ENCODE data around the gene WASF3.
"Not testable (repeated sequence)": the region's sequence is repeated elsewhere in the genome, so short reads cannot be mapped to it uniquely, and the experiment has no call there.

The WASF3 gene

GRCh38 chr13:26590951-26591350, 33.5 kb downstream of the WASF3 start:
- no peak for DNase-seq

DNA sequence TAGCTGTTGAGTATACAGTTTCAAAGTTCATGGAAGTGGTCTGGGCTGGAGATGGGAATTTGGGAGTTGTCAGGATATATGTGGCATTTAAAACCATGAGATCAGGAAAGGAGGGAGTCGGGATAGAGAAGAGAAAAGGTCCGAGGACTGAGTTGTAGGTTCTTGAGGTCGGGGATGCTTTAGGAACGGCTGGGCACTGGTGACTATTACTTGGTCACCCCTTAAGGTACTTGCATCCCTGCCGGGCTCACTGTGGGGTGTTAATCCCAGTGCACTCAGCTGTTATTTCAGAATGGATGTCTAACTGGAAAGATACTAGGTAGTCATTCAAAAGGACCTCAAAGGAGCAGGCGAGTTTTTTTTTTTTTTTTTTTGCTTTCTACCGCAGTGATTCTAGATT, 34.2 kb downstream of the WASF3 start:
- DNase-seq, result no peak

- no peak for DNase-seq
Observed at GRCh38 chr13:26593661-26594060, 36.2 kb downstream of the WASF3 start.

DNA sequence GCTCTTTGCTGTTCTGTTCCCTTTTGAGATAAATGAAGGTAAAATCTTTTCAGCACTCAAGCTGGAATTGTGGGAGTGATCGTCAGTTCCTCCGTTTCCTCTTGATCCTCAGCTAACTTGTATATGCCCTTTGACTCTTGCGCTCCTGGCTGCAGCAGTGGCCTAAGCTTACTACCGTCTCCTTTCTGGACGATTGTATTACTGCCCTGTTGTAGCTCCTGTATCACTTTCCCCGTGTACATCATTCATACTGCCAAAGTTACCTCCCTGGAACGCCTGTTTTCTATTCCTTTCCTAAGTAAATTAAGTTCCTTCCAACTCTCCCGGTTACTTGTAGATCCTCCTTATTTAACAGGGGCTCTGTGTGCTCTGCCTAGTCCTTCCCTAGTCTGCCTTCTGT, 36.9 kb downstream of the WASF3 start:
- no peak for DNase-seq

- no peak for DNase-seq
Observed at GRCh38 chr13:26596458-26596857, 39.0 kb downstream of the WASF3 start.

DNA sequence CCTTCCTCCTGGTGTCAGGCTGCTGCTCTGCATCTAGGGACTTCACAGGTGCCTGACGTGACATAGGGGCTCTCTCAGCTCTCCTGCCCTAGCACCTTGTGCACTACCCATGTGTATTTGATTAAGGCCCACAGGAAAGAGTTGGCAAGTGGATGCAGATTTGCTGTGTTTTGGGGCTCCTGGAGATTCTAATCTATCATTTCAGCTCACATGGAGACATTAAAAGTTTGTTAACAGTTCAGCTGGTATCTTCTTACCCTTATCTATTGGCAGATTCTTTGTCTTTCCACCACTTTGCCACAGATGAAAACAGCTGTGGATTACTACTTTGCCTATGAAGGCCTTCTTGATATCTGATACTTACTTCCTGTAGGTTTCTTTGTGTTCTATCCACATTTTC, 41.9 kb downstream of the WASF3 start:
- no peak for DNase-seq

DNA sequence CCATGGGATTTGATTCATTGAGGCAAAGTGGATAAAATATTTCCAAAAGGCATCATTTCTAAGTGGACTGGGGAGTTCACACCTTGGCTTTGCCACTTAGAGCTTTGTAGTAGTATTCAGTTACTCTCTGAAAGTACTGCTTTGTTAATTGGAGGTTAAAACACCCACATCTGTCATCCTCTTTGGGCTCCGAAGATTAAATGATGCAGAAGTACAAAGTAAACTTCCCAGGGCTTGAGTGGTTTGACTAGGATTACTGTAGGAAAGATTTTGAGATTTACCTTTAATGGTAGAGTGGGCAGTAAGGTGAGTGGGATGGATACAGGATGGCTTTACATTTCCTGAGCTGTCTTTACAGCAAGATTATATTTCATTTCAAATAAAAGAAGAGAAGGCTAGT, 42.4 kb downstream of the WASF3 start:
- DNase-seq, result no peak

- no peak for DNase-seq
Observed at GRCh38 chr13:26600343-26600742, 42.9 kb downstream of the WASF3 start.

GRCh38 chr13:26601669-26602068, 44.2 kb downstream of the WASF3 start:
- no peak for DNase-seq

DNA sequence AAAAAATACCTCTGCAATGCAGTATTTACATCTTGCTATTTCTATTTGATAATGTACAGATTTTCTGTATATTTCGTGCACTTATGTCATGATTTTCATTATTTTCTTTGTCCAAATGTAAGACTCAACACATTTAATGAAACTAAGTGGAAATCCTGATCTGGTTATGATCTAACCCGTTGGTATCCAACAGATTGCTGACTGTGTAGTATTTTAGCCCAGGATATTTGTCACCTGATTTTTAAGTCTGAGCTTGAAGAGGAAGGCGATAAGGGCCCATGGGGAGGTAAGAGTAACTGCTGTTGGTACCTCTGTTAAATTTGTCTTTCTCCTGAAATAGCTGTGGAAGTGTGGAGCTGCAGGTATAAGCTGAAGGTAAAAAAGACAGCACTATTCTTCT, 45.3 kb downstream of the WASF3 start:
- no peak for DNase-seq

DNA sequence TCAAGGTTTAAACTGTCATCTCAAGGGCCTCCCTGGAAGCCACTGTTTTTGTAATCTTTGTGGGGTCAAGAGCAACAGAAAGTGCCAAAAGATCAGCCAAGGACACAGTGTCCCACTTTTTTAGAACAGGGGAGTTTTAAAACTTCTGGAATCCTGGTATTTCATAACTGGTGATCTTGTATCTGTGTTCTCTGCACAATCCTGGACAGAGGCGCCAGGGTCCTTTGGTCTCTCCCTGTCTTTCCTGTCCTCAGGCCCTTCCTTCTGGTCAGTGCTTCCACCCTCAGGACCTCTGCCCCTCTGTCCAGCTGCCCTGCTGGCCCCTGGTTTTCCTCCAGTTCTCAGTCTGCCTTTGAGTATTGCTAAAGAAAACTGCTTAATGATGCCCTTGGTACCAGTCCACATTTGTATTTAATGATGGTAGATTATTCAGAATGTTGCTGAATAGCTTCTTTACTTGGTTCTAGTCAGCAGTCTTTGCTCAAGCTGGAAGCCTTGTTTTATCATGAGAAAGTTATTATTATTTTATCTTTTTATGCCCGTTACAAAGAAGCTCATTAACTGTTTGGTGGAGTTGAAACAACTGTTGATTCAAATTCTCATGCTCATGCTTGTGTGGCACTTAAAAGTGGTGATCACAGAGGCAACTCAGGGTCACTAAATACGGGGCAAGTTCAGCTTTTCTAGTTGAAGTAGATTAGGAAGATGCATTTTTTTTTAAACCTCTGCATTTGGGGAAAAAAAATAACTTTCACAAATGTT, 47.5 kb downstream of the WASF3 start:
- no peak for DNase-seq

DNA sequence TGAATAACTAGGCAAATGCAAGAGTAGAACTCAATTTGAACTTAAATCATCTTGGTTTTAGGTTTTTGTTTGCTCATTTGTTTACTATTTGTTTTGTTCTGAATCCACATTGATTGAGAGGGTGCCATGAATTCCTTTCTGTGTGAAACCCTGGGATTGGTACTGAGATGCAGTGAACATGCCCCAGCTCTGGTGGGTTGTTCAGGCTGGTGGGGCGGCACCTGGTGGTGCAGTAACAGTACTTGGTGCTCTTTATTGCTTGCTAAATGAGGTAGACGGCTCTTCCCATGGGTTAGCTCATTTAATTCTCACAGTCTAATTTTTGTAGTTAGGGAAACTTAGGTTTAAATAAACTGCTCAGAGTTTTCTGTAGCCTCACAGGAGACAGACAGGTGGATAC, 48.4 kb downstream of the WASF3 start:
- no peak for DNase-seq

DNA sequence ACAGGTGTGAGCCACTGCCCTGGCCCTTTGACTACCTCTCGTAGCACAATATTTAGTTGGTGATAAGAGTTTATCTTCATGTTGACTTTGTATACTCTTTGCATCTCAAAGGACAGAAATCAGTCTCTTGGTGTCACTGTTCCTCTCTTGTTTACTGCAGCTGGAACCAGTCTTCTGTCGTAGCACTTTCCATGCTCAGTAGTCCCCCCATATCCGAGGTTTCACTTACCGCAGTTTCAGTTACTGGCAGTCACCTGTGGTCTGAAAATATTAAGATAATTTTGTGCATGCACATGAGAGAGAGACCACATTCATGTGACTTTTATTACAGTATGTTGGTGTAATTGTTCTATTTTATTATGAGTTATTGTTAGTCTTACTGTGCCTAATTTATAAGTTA, 49.1 kb downstream of the WASF3 start:
- DNase-seq, result no peak

DNA sequence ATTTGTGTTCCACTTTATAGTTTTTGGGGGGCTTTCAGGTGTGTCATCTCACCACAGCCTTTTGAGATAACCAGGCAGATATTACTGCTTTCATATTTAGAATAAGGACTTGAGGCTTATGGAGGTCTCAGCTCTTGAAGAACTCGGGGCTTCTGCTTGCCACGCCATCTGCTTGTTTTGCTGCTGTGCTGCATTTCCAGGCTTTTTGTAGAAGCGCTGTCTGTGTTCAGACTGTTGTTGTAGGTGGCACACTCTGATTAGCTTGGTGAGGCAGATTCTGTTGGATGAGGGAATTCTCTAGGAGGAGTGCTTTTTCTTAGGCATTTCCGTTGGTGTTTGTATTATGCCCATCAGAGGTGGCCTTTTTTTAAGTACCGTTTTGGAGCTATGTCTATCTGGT, 57.2 kb downstream of the WASF3 start:
- no peak for DNase-seq

DNA sequence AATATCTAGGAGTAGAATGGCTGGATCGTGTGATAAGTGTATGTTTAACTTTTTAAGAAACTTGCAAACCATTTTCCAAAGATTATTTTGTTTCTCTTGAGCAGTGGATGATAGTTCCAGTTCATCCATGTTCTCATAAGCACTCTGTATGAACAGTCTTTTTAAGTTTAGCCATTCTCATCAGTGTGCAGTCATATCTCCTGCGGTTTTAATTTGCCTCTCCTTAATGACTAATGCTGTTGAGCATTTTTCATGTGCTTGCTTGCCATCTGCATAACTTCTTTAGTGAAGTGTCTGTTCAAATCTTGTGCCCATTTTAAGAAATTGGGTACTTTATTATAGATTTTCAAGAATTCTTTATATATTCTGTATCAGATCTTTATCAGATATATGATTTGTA, 58.6 kb downstream of the WASF3 start:
- DNase-seq, result no peak

- DNase-seq, result no peak
Observed at GRCh38 chr13:26618726-26619125, 61.2 kb downstream of the WASF3 start.

DNA sequence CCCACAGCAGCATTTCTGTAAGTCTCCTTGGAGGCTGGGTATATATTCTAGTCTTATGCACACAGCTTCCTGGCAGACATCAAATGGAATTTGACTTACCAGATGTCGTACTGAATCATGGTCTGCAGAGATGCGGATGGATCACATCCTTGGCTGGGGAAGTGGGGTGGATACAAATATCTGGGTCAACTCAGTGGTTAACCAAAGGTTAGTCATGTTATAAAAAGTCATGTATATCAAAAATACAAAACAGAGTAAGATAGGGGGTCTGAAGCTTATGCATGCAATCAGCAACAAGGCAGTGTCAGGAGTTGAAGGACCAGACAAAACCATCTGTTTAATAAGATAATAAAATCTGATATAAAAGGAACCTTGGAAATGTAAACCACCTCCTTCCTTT, 61.9 kb downstream of the WASF3 start:
- no peak for DNase-seq

GRCh38 chr13:26621731-26622401, 64.4 kb downstream of the WASF3 start:
- DNase-seq, result no peak

- no peak for DNase-seq
Observed at GRCh38 chr13:26623125-26623524, 65.6 kb downstream of the WASF3 start.

DNA sequence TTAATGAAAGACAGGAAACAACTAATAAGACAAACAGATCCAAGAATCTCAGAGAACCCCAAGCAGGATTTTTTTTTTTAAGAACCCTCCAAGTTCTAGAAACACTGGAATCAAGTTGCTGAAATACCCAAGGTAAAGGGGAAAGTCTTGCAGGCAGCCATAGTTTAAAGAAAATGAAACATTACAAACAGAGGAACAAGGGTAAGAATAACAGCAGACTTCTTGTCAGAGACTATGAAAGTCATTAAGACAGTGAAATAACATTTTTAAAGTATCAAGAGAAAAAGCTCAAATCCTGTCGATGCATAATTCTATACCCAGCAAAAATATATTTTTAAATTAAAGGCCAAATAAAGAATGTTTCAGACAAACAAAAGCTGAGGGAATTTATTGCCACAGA, 67.1 kb downstream of the WASF3 start:
- no peak for DNase-seq

DNA sequence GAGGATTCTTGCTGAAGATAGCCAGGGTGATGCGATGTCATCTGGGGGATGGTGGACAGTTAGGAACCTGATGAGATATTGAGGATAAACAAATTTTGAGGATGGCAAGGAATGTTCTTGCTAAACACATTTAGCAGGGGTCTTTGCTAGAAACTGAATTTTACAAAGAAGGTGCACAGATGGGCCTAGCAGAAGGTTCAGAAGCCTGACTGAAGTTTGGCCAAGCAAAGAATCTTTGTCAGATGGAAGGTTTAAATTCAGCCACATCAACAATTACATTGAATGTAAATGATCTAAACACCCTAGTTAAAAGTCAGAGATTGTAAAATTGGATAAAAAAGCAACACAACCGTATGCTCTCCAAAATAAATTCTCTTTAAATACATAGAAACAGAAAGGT, 68.8 kb downstream of the WASF3 start:
- no peak for DNase-seq

DNA sequence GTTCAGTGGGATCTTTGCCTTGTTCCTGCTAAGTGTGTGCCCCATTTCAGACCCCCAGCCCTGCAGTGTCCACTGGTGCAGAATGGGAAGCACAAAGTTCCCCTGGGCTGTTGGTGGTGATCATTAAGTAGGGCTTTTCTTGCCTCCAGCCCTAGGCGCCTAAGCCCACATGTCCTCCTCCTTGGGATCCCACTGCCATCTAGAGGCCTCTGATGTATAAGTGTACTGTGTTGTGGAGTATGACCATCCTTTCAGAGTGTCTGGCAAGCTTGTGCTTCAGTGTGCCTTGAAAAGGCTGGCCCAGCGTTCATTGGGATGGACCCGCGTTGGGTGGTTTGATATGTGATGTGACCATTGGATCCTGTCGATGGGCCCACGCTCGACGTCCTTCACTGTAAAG, 71.2 kb downstream of the WASF3 start:
- DNase-seq, result no peak

- DNase-seq, result no peak
Observed at GRCh38 chr13:26629260-26629825, 71.9 kb downstream of the WASF3 start.

DNA sequence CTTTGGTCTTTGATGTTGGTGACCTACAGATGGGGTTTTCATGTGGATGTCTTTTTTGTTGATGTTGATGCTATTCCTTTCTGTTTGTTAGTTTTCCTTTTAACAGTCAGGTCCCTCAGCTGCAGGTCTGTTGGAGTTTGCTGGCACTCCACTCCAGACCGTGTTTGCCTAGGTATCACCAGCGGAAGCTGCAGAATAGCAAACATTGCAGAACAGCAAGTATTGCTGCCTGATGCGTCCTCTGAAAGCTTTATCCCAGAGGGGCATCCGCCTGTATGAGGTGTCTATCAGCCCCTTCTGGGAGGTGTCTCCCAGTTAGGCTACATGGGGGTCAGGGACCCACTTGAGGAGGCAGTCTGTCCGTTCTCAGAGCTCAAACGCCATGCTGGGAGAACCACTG, 78.2 kb downstream of the WASF3 start:
- not testable (repeated sequence) for DNase-seq

DNA sequence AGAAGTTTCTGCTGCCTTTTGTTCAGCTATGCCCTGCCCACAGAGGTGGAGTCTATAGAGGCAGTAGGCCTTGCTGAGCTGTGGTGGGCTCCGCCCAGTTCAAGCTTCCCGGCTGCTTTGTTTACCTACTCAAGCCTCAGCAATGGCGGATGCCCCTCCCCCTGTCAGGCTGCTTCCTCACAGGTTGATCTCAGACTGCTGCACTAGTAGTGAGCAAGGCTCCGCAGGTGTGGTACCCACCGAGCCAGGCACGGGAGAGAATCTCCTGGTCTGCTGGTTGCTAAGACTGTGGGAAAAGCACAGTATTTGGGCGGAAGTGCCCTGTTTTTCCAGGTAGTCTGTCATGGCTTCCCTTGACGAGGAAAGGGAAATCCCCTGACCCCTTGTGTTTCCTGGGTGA, 78.6 kb downstream of the WASF3 start:
- DNase-seq, result not testable (repeated sequence)

All from NCI-H526 treated with DMSO at 0.1 percent for 48 hours (cell line).